Mesodermal cell (in vitro differentiated cells): ENCODE measurements around the gene USP50.

ENCODE experiments used
- H3K27ac ChIP-seq: 2 replicates; pipeline ENCODE4 v1.7.0; 2013; ENCODE audit warnings: mild to moderate bottlenecking, low read depth, low read length, moderate library complexity; ENCODE audit not compliant: severe bottlenecking
- H3K36me3 ChIP-seq: 2 replicates; pipeline ENCODE4 v1.7.1; 2013; ENCODE audit warnings: mild to moderate bottlenecking, low read length, moderate library complexity; ENCODE audit not compliant: control insufficient read depth, insufficient read depth
- H3K4me1 ChIP-seq: one replicate; pipeline ENCODE4 v1.7.1; 2013; ENCODE audit warnings: mild to moderate bottlenecking, low read length; ENCODE audit not compliant: insufficient read depth, control insufficient read depth, poor library complexity, severe bottlenecking
- H3K4me3 ChIP-seq: 2 replicates; pipeline ENCODE4 v1.7.0; 2013; ENCODE audit warnings: low read length, control low read depth, mild to moderate bottlenecking; ENCODE audit not compliant: insufficient read depth, poor library complexity, severe bottlenecking; ENCODE audit errors: extremely low read depth
- H3K9me3 ChIP-seq: 2 replicates; pipeline ENCODE4 v1.7.1; 2013; ENCODE audit warnings: mild to moderate bottlenecking, low read length, moderate library complexity; ENCODE audit not compliant: control insufficient read depth
- WGBS, 2 experiments: methylation state at CpG; one replicate each; pipeline ENCODE4 v1.1.5; 2013; ENCODE audit warnings: missing lambda C conversion rate in 2 of 2; ENCODE audit not compliant: insufficient coverage in 2 of 2; 5-methylcytosine and 5-hydroxymethylcytosine counted together

USP50 gene

GRCh38 chr15:50471072-50471471, 75.4 kb downstream of the USP50 start:
- no peaks in the 10 kb centered on the region for H3K4me1 ChIP-seq
- no peaks in the 10 kb centered on the region for H3K9me3 ChIP-seq
- H3K36me3 ChIP-seq = peaks cover 54% of the 10 kb centered on the region
- no peak overlapping the region for H3K27ac ChIP-seq
- 94 to 95% methylated on average over 2 of the region's 2 CpGs for WGBS, 2 experiments
- no peak overlapping the region for H3K4me3 ChIP-seq

DNA sequence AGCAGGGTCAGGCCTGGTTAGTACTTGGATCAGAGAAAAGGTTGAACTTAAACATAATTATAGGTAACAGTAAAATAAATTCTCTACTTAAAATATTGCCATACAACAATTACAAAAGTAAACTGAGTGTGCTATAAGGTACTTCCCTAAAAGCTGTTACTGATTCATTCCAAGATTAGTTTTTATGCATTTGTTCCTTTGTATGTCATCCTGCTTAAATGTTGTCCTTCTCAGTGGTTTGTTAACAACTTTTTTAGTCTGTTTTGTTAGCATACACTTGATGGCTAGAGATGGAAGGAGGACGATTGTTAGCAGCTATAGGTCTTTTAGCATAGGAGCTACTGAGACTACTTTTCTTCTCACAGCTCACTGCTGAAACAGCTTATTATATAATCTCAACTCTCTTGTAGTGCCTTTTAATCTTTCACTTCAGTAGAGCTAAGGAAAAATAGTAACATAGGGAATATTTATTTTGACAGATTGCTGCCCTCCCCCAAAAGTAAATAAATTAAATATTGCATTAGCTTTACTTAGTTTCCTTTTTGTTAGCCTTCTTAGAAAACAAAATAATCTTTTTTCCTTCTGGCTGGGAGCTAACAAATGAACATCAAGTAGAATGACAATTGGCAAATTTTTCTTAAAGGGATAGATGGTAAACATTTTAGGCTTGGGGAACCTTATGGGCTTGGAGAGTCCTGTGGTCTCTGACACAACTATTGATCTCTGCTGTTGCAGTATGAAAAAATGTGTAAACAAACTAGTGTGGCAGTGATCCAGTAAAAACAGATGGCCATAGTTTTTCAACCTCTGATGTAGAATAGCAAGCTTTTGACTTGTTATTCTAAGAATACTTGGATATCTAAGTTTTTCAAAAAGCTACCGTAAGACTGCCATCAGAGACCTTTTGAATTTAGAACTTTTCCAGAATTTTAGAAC, 82.8 kb downstream of the USP50 start:
- Histone ChIP-seq H3K36me3 (peaks cover 74% of the 10 kb centered on the region), H3K4me3 (no peak overlapping the region), H3K9me3 (no peaks in the 10 kb centered on the region), H3K27ac (no peak overlapping the region), H3K4me1 (no peaks in the 10 kb centered on the region)
- no CpG with 5 or more reads among the region's 2 CpGs for WGBS, 2 experiments

DNA sequence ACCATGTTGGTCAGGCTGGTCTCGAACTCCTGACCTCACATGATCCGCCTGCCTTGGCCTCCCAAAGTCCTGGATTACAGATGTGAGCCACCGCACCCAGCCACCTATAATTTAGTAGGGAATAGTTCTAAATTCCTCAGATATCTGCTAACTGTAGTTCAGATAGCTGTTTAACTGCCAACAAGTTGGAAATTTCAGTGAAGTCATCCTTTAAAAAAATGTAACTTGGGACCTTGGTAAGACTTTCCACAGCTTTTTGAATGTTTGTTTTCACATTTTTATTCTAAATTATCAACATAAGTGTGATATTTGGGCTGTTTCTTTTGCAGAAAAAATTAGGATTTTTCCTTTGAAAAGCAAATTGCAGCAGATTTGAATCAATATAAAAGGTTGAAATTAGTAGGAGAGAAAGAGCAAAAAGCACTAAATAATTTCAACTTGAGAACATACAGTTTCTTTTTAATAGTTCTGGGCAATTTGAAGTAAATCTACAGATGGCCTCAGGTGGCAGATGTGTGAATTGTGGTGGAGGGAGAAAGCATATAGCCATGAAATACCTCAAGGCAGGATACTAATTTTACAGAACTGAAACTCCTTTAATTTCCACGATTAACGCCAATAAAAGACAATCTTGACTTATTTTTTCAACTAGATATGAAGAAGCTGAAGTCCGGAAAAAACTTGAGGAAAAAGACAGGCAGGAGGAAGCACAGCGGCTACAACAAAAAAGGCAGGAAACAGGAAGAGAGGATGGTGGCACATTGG, 87.9 kb downstream of the USP50 start:
- Histone ChIP-seq H3K27ac (peak overlapping the region; percentile 10), H3K9me3 (no peaks in the 10 kb centered on the region), H3K36me3 (peaks cover 64% of the 10 kb centered on the region), H3K4me1 (no peaks in the 10 kb centered on the region), H3K4me3 (no peak overlapping the region)
- WGBS, 2 experiments = 94 to 100% methylated on average over 2 to 4 of the region's 7 CpGs

DNA sequence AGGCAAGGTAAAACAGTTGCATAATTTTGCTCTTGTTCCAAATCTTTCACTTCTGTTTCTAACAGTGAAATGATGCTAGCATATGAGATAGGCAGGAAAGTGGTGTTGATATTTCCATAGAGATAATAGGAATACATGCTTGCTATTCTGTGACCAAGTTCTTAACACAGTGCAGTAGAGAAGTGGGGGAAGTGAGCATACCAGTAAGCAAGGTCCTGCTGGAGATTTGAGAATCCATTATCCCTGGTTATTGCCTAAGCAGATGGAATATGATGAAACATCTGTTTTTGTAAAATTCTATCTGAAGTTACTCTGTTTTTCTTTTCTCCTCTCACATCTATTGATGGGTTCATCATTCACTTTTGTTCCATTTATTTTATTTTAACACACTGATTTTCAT, 93.5 kb downstream of the USP50 start:
- no peak overlapping the region for H3K4me3 ChIP-seq
- no peaks in the 10 kb centered on the region for H3K9me3 ChIP-seq
- no peaks in the 10 kb centered on the region for H3K4me1 ChIP-seq
- peaks cover 53% of the 10 kb centered on the region for H3K36me3 ChIP-seq
- H3K27ac ChIP-seq = no peak overlapping the region
